Measurements from ENCODE around the gene PRM2. TPM values are rescaled to one million over a fixed set of nuclear protein-coding genes. Genes with fewer than 3 reads are reported as not detected.

Gene PRM2
- polyA plus RNA-seq, 1 experiment, result not detected

DNA sequence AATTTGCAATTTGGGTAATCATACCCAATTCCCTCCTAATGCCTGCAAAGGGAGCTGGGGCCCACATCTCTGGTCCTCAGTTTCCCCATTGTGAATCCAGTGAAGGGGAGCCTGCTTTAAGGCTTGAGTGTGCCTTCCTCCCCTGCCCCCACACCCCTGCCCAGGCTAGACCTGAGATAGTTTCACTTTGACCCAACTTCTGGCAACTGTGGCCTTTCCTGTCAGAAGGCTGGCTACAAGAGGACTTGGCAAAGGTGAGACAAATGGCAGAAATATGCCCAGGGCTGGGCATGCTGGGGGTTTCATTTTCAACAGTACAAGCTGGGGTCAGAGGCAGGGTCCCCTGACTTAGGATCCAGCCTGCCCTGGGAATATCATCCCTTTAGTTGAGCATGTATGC lies 30.3 kb downstream of the PRM2 start:
- TF ChIP-seq, protein P1, sequence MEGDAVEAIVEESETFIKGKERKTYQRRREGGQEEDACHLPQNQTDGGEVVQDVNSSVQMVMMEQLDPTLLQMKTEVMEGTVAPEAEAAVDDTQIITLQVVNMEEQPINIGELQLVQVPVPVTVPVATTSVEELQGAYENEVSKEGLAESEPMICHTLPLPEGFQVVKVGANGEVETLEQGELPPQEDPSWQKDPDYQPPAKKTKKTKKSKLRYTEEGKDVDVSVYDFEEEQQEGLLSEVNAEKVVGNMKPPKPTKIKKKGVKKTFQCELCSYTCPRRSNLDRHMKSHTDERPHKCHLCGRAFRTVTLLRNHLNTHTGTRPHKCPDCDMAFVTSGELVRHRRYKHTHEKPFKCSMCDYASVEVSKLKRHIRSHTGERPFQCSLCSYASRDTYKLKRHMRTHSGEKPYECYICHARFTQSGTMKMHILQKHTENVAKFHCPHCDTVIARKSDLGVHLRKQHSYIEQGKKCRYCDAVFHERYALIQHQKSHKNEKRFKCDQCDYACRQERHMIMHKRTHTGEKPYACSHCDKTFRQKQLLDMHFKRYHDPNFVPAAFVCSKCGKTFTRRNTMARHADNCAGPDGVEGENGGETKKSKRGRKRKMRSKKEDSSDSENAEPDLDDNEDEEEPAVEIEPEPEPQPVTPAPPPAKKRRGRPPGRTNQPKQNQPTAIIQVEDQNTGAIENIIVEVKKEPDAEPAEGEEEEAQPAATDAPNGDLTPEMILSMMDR (IDR thresholded peaks at IDR 0.05; ENCODE audit: low read depth, low read length), result no peak
- Histone ChIP-seq H3K4me3 (ENCODE audit: low read depth, low read length) (no peak overlapping the region), H3K27me3 (ENCODE audit: control insufficient read depth, insufficient read depth, low read length) (no peaks in the 10 kb centered on the region), H3K27ac (ENCODE audit: low read depth, low read length) (no peak overlapping the region), H3K9me3 (ENCODE audit: control insufficient read depth, insufficient read depth, low read length) (peaks cover 6% of the 10 kb centered on the region; the same call in 1 of the 2 replicates)
- ChIA-PET CTCF (interaction anchor here (2.2 kb wide), 1 partner anchor 282 kb away, joined by 10 read pairs; no protein-coding TSS in a partner anchor), POLR2A (interaction anchor here (1.1 kb wide), 1 partner anchor 141 kb away, joined by 3 read pairs; no protein-coding TSS in a partner anchor)
- no peak for DNase-seq (ENCODE audit: low read depth, low spot score)

DNA sequence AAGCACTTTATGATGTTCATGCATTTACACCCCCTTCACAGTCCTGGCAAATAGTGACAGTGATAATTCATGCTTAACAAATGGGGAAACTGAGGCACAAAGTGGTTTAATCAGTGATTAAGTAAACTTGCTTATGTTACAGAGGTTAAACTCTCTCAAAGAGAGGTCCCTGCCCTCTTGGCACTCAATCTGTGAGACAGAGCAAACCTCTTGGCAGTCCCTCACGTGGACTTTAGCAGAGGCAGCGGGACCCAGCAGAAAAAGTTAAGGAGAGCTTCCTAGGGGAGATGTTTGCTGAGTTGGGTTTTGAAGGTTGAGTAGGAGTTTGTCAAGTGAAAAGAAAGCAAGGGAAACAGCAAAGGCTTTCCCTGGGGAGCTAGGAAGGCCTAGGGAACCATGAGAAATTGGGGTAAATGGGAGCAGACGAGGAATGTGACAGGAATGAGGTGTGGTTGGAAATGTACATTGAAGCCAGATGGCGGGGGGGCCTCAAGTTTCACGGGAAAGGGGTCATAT lies 31.0 kb downstream of the PRM2 start:
- no peak for DNase-seq (ENCODE audit: low read depth, low spot score)
- ChIA-PET POLR2A (no interaction called here), CTCF (interaction anchor here (2.2 kb wide), 1 partner anchor 282 kb away, joined by 10 read pairs; no protein-coding TSS in a partner anchor)
- no peaks in the 10 kb centered on the region for H3K27me3 ChIP-seq (ENCODE audit: control insufficient read depth, insufficient read depth, low read length)
- H3K4me3 ChIP-seq (ENCODE audit: low read depth, low read length), result no peak overlapping the region
- H3K27ac ChIP-seq (ENCODE audit: low read depth, low read length), result no peak overlapping the region
- H3K9me3 ChIP-seq (ENCODE audit: control insufficient read depth, insufficient read depth, low read length), result peaks cover 6% of the 10 kb centered on the region; the same call in 1 of the 2 replicates
- TF ChIP-seq, protein P1 (IDR thresholded peaks at IDR 0.05; ENCODE audit: low read depth, low read length), result no peak

DNA sequence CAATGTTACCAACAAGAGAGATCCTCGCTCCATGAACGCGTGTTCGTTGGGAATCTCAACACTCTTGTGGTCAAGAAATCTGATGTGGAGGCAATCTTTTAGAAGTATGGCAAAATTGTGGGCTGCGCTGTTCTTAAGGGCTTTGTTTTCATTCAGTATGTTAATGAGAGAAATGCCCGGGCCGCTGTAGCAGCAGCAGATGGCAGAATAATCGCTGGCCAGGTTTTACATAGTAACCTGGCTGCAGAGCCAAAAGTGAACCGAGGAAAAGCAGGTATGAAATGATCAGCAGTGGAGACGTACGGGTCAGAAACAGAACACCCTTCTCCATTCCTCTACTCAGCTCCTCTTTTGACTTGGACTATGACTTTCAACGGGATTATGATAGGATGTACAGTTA lies 33.6 kb downstream of the PRM2 start:
- TF ChIP-seq, protein P1 (IDR thresholded peaks at IDR 0.05; ENCODE audit: low read depth, low read length), result no peak
- DNase-seq (ENCODE audit: low read depth, low spot score), result no peak
- CTCF ChIA-PET, result no interaction called here
- Histone ChIP-seq H3K27ac (ENCODE audit: low read depth, low read length) (no peak overlapping the region), H3K27me3 (ENCODE audit: control insufficient read depth, insufficient read depth, low read length) (no peaks in the 10 kb centered on the region), H3K9me3 (ENCODE audit: control insufficient read depth, insufficient read depth, low read length) (no peaks in the 10 kb centered on the region), H3K4me3 (ENCODE audit: low read depth, low read length) (no peak overlapping the region)
- POLR2A ChIA-PET, result interaction anchor here (0.6 kb wide), 1 partner anchor 301 kb away, joined by 3 read pairs; the partner anchor contains the start of gene DEXI

DNA sequence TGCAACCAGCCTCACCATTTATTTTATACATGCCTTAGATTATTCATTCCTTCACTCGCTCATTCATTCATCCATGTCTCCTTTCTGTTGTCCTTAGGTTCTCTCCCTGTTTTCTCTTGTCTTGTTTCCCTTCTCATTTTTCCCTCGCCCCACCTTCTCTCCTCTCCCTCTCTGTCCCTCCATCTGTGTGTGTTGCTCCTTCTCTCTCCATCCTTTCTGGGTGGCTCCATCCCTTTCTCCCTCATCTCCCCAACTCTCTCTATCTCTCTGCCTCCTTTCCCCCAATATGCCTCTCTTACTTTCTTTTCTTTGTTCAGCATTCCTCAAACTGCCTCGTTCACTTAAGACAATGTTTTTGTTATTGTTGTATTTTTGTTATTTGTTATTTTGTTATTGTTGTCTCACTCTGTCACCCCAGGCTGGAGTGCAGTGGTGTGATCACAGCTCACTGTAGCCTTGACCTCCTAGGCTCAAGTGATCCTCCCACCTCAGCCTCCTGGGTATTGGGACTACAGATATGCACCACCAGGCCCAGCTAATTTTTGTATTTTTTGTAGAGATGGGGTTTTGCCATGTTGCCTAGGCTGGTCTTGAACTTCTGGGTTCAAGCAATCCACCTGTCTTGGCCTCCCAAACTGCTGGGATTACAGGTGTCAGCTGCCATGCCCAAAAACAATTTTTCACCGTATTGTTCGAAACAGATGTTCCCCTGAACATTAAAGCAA lies 34.6 kb downstream of the PRM2 start:
- TF ChIP-seq, protein P1 (IDR thresholded peaks at IDR 0.05; ENCODE audit: low read depth, low read length), result no peak
- DNase-seq (ENCODE audit: low read depth, low spot score), result no peak
- no peaks in the 10 kb centered on the region for H3K9me3 ChIP-seq (ENCODE audit: control insufficient read depth, insufficient read depth, low read length)
- ChIA-PET POLR2A (interaction anchor here (0.6 kb wide), 2 partner anchors 300 to 713 kb away, joined by 3 to 4 read pairs; partner anchors contain the start of gene DEXI), CTCF (no interaction called here)
- no peak overlapping the region for H3K4me3 ChIP-seq (ENCODE audit: low read depth, low read length)
- no peak overlapping the region for H3K27ac ChIP-seq (ENCODE audit: low read depth, low read length)
- H3K27me3 ChIP-seq (ENCODE audit: control insufficient read depth, insufficient read depth, low read length), result no peaks in the 10 kb centered on the region

Data from AG04450 (cell line).